Activated CD8-positive, alpha-beta memory T cell treated with anti-CD3 and anti-CD28 coated beads, Interleukin-2, amount 50 U/mL, for 24 hours (primary cell): ENCODE data around the gene CACNA1E.

Experiments
- DNase-seq: peaks from one replicate; pipeline ENCODE4 v3.0.0-alpha.2; 2020; ENCODE audit errors: extremely low read depth

Gene CACNA1E

DNA sequence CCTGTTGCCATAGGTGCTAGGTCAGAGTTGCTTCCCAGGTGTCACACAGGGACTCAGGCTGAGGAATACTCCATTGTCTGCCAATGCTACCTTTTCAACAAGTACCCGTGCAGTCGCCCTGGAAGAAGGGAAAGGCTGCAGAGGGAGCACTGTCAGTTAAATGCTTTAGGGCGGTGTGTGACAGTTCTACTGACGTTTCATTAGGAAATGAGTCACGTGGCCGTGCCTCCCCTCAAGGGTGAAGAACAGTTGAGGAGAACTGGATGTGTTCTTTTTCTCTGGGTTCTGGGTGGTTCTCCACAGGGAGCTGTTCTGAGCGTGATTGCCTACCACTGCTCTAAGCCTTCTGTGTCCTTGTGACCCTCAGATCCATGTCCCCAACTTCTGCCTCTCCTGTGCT lies 197.6 kb downstream of the CACNA1E start:
- no peak for DNase-seq

DNA sequence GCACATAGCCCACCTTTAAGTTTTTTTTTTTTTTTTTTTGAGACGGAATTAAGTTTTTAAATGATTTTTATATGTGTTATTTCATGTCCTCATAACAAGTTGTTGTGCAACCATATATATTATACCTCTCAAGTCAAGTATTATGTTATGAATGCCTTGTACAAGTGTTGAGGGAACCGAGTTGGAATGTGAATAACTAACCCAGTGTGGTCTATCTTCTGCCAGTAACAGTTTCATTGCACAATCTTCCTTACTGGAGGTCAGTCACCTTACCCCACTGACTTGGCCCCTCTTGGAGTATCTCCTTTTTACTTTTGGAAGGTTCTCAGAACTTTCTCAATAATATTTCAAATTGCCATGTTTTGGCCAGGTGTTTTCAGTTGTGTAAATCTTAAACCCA lies 201.9 kb downstream of the CACNA1E start:
- no peak for DNase-seq

- DNase-seq: no peak
Measured at GRCh38 chr1:181701891-181702290, 218.6 kb downstream of the CACNA1E start.

GRCh38 chr1:181704546-181704945 lies 221.2 kb downstream of the CACNA1E start:
- DNase-seq: no peak

DNA sequence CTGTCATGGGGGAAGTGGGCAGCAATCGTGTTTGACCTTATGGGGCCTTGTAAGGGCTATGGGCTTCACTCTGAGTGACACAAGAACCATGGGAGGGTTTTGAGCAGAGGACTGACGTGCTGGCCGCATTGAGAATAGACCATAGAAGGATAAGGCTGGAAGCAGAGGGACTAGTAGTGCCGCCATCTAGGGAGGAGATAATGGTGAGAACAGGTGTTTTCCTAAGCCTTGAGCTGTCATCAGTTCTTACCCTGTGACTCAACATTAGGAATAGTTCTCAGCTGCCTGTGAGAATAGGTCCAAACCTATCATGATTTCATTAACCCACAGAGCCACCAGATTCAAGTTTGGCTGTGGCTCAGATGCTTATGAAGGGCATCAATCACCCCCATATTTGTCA lies 228.5 kb downstream of the CACNA1E start:
- DNase-seq: no peak

- DNase-seq: no peak
Measured at GRCh38 chr1:181712711-181713110, 229.4 kb downstream of the CACNA1E start.

GRCh38 chr1:181714428-181714827 lies 231.1 kb downstream of the CACNA1E start:
- no peak for DNase-seq

GRCh38 chr1:181718034-181718433 lies 234.7 kb downstream of the CACNA1E start:
- DNase-seq: no peak

DNA sequence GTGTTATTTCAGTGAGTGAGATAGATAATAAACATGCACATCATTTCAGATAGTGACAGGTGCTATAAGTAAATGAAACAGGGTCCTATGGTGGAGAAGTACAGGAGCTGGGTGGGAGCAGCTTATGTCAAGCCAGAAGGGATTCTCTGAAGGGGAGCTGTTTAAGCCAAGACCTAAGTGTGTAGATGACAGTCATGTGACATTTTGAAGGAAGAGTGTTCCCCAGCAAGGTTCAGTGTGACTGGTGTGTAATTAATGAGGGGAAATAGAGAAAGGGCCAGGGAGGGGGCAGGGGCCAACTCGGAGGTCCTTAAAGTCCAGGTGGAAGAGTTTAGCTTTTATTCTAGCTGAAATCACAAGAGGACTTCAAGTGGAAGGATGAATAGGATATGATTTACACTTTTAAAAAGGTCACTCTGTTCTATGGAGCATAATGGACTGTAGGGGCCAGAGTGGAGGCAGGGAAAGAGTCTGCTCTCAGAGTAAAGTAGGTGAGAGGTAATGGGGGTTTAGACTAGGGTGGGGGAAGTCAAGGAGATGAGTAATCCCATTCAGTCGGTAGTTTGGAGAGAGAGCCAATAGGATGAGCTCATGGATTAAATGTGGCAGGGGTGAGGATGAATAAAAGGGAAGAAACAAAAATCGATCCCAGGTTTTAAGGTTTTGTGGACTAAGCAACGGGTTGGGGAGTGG lies 243.1 kb downstream of the CACNA1E start:
- DNase-seq: no peak

- DNase-seq: no peak
Measured at GRCh38 chr1:181730606-181731005, 247.3 kb downstream of the CACNA1E start.

- no peak for DNase-seq
Measured at GRCh38 chr1:181732218-181732990, 249.1 kb downstream of the CACNA1E start.

- no peak for DNase-seq
Measured at GRCh38 chr1:181733486-181733885, 250.2 kb downstream of the CACNA1E start.

- no peak for DNase-seq
Measured at GRCh38 chr1:181737056-181737455, 253.7 kb downstream of the CACNA1E start.

DNA sequence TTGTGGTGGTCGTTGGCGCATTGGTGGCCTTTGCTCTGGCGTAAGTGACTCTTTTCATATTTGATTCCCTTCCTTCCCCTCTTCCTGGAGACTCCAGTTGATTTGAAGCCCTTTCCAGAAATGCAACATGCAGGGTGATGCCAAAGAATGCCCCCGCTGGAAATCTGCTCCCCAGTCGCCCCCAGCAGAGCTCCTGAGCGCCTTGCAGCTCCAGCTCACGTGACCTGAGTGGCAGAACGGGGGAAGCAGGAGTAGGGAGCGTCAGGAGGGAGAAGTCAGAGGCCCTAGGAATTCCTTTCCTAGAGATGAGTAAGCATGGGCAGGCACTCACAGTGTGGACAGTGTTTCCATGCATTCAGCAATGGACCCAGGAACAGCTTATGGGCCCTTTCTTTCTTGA lies 255.9 kb downstream of the CACNA1E start:
- DNase-seq: no peak

GRCh38 chr1:181742426-181742825 lies 259.1 kb downstream of the CACNA1E start:
- no peak for DNase-seq

- no peak for DNase-seq
Measured at GRCh38 chr1:181743878-181744312, 260.6 kb downstream of the CACNA1E start.

DNA sequence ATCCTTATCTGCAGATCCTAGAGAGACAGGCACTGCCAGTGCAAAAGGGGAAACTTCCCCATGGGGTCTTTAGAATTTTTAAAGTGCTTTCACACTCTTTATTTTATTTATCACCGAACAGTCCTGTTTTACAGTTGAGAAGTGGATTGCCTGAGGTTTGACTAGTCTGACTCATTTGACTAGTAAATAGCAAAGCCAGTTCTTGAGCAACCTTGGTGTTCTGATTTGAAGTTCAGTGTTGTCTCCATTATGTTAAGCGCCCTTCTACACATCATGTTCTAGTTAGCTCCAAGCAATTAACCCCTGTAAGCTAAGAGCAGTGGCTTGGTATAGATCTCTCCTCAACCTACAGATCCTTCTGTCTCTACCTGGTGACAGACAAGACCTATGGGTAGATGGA lies 262.9 kb downstream of the CACNA1E start:
- DNase-seq: no peak

GRCh38 chr1:181748013-181748412 lies 264.7 kb downstream of the CACNA1E start:
- DNase-seq: no peak

GRCh38 chr1:181754103-181754502 lies 270.8 kb downstream of the CACNA1E start:
- no peak for DNase-seq

- DNase-seq: no peak
Measured at GRCh38 chr1:181759481-181759880, 276.2 kb downstream of the CACNA1E start.

DNA sequence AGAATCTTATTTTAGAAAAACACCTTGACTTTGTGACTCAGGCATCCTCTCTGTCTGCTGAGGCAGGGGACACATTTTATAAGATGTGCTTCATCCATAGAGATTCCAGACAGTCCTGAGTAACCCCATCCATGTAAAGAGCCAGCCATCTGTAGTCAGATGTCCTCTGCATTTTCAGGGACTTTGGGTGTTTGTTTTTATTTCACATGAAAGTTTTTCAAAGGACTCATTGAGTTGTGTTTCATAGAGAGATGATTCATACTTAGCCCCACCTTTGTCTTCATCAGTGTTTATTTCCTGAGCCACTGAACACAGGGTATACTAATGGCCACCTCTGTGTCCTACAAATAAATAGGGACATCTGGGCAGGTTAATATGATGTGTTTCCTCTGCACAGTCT lies 280.4 kb downstream of the CACNA1E start:
- no peak for DNase-seq

- DNase-seq: no peak
Measured at GRCh38 chr1:181765451-181766026, 282.2 kb downstream of the CACNA1E start.
